Measurements from ENCODE around the gene NOSTRIN.

Gene NOSTRIN

DNA sequence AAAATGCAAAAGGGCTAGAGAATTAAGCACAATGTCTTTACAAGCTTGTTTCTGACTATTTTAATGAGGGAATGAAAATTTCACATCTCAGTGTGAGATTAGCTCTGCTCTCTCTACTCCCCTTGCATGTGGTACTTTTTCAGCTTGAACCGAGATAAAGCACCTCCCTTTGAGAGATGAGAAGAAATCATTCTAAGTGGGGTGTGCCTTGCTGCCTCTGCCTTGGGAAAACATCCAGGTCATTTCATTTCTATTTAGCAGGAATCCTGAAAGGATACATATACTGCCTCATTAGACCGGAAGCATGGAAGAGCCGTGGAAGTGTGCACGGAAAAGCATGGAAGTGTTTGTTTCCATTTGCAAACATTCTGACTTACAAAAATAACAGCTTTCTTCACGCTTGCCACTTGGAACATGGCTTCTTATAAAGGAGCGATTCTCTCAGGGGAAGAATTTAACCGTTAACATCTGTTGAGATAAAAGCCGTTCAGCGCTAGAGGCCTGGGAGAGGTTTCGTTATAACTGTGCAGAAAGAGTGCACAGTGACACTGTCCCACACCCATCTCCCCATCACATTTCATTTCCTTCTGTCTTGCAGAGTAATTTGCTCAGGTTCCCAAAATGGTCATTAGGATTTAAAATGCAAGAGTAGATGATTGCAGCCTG lies 16.7 kb downstream of the NOSTRIN start:
- no peak for DNase-seq (ENCODE audit: low spot score)
- peaks cover 9% of the 10 kb centered on the region for H3K27me3 Mint-ChIP-seq (ENCODE audit: low read depth)
- H3K4me1 Mint-ChIP-seq (ENCODE audit: low read depth): no peaks in the 10 kb centered on the region
- no peak overlapping the region for H3K27ac Mint-ChIP-seq
- no peaks in the 10 kb centered on the region for H3K36me3 Mint-ChIP-seq (ENCODE audit: low read depth)
- H3K4me3 Mint-ChIP-seq: no peak overlapping the region
- no peaks in the 10 kb centered on the region for H3K9me3 Mint-ChIP-seq

DNA sequence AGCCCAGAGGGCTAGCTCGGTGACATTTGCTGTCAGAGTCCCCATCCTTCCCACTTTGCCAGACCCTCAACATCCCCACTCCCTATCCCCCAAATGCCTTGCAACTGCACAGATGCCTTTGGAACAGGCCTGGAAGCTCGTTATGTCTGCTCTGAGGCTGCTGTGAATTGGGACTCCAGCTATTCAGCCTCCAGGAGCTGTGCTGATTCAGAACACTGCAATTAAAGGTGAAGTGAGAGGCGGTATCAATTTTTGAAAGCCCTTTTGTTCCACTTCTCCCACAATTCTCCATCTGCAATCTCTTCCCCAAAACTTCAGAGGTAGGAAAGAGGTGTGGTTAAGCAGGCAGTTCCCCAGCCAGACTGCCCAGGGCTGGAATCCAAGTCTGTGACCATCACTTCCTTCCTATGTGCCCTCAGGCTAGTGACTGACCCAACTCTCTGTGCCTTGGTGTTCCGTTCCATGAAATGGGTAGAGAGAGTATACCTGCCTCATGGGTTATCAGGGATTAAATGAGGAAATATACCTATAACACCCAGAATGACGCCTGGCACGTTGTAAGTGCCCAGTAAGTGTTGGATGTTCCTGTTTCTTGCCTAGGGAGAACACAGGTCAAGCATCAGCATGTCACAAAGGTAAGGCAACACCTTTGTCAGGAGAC lies 17.5 kb downstream of the NOSTRIN start:
- H3K27me3 Mint-ChIP-seq (ENCODE audit: low read depth): peaks cover 7% of the 10 kb centered on the region
- H3K9me3 Mint-ChIP-seq: no peaks in the 10 kb centered on the region
- DNase-seq (ENCODE audit: low spot score): no peak
- no peak overlapping the region for H3K27ac Mint-ChIP-seq
- H3K4me1 Mint-ChIP-seq (ENCODE audit: low read depth): no peaks in the 10 kb centered on the region
- H3K36me3 Mint-ChIP-seq (ENCODE audit: low read depth): no peaks in the 10 kb centered on the region
- H3K4me3 Mint-ChIP-seq: no peak overlapping the region

DNA sequence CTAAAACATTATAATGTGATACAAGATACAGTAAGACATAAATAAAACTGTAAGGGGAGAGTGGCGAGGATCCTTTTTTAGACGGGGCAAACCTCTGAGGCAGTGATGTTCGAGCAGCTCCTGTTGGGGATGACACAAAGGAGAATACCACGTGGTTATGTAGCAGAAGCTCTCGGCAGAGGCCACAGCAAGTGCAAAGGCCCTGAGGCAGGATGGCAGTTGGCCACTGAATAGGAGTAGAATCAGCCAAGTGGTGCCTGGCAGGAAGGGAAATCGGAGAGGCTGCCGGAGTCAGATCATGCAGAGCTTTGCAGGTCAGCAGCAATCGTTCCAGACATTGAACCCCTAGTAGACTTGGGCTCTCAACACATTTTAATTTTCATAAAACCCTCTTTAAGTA lies 19.1 kb downstream of the NOSTRIN start:
- Mint-ChIP-seq H3K27ac (no peak overlapping the region), H3K9me3 (no peaks in the 10 kb centered on the region), H3K27me3 (ENCODE audit: low read depth) (peaks cover 3% of the 10 kb centered on the region), H3K4me1 (ENCODE audit: low read depth) (no peaks in the 10 kb centered on the region), H3K36me3 (ENCODE audit: low read depth) (no peaks in the 10 kb centered on the region), H3K4me3 (no peak overlapping the region)
- DNase-seq (ENCODE audit: low spot score): no peak

DNA sequence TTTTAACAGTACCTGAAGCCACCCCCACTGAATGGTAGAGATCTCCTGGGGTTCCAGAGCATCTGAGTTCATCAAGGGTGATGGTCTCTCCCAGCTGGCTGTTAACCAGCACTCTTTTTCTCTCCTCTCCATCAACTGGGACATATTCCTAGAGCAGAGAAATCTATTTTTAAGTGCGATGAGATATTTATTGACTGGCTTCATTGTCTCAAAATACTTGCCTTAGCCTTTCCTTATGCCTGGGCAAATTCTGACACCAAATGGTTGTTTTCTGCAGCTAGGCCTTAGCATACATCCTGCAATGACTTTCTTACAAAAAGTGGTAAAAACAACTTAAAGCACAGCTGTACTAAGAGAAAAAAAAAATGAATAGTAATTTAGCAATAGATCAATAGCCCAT lies 19.6 kb downstream of the NOSTRIN start:
- no peaks in the 10 kb centered on the region for H3K36me3 Mint-ChIP-seq (ENCODE audit: low read depth)
- peaks cover 2% of the 10 kb centered on the region for H3K27me3 Mint-ChIP-seq (ENCODE audit: low read depth)
- no peaks in the 10 kb centered on the region for H3K9me3 Mint-ChIP-seq
- H3K27ac Mint-ChIP-seq: no peak overlapping the region
- no peaks in the 10 kb centered on the region for H3K4me1 Mint-ChIP-seq (ENCODE audit: low read depth)
- DNase-seq (ENCODE audit: low spot score): no peak
- H3K4me3 Mint-ChIP-seq: no peak overlapping the region

DNA sequence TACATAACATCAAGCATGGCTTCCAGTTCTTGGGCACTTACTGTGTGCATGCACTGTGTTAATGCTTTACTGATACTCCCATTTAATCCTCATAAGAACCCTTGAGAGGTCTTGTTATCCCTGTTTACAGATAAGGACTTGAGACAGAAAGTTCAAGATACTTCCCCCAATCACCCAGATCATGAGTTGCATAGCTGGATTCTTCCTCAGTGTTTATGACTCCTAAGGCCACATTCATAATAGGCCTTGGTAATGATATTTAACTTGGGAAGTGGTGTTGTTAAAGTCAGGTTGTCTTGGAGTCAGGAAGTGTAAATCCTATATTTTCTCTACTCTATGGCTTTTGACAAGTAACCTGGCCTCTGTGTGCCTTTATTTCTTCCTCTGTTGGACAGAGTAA lies 22.7 kb downstream of the NOSTRIN start:
- no peaks in the 10 kb centered on the region for H3K4me1 Mint-ChIP-seq (ENCODE audit: low read depth)
- H3K36me3 Mint-ChIP-seq (ENCODE audit: low read depth): no peaks in the 10 kb centered on the region
- H3K4me3 Mint-ChIP-seq: no peak overlapping the region
- peaks cover 3% of the 10 kb centered on the region for H3K27me3 Mint-ChIP-seq (ENCODE audit: low read depth)
- H3K27ac Mint-ChIP-seq: no peak overlapping the region
- H3K9me3 Mint-ChIP-seq: no peaks in the 10 kb centered on the region
- DNase-seq (ENCODE audit: low spot score): no peak

DNA sequence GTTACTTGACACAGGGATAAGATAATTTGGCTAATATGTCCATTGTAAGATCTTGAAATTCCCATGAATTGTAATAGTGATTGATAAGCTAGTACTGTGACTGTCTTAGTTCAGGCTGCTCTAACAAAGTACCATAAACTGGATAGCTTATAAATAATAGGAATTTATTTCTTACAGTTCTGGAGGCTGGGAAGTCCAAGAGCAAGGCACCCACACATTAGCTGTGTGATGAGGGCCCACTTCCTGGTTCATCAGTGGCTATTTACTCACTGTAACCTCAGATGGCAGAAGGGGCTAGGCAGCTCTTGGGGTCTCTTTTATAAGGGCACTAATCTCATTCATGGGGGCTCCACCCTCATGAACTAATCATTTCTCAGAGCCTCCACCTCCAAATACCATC lies 28.5 kb downstream of the NOSTRIN start:
- H3K36me3 Mint-ChIP-seq (ENCODE audit: low read depth): no peaks in the 10 kb centered on the region
- no peak overlapping the region for H3K4me3 Mint-ChIP-seq
- H3K4me1 Mint-ChIP-seq (ENCODE audit: low read depth): no peaks in the 10 kb centered on the region
- no peak overlapping the region for H3K27ac Mint-ChIP-seq
- H3K27me3 Mint-ChIP-seq (ENCODE audit: low read depth): peaks cover 3% of the 10 kb centered on the region
- no peak for DNase-seq (ENCODE audit: low spot score)
- no peaks in the 10 kb centered on the region for H3K9me3 Mint-ChIP-seq

DNA sequence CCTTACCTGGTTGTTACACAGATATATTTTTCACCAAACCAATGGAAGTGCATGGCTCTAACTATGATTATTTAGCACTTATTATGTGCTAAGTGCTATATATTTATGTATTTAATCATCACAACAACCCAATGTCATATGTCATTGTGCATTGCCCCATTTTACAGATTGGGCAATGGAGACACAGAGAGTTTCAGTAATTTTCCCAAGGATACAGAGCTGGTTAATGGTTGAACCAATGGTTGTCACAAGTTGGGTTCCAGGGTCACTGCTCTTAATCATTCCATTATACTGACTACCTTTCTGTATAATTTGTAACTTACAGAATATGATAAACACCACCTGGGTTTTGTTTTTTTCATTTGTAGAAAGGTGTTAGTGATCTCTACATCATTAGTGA lies 29.2 kb downstream of the NOSTRIN start:
- no peaks in the 10 kb centered on the region for H3K36me3 Mint-ChIP-seq (ENCODE audit: low read depth)
- no peaks in the 10 kb centered on the region for H3K4me1 Mint-ChIP-seq (ENCODE audit: low read depth)
- no peak overlapping the region for H3K4me3 Mint-ChIP-seq
- no peak overlapping the region for H3K27ac Mint-ChIP-seq
- H3K9me3 Mint-ChIP-seq: no peaks in the 10 kb centered on the region
- H3K27me3 Mint-ChIP-seq (ENCODE audit: low read depth): peaks cover 3% of the 10 kb centered on the region
- DNase-seq (ENCODE audit: low spot score): no peak

DNA sequence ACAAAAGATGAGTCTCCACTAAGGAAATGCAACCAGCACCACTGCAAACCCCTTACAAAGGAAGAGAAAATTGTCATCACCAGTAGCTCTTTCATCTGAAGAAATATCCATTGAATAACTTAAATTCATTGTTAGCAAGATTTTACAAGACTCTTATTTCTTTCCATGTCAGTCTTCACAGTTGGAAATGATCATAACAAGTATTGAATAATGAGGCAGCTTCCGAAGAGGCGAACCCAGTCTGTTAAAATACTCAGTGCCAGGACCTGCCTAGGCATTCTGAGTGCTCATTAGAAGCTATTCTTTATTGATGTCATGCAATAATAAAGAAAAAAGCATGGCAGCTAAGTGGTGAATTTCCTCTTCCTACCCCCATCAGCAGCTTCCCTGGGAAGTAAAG lies 33.5 kb downstream of the NOSTRIN start:
- no peaks in the 10 kb centered on the region for H3K27me3 Mint-ChIP-seq (ENCODE audit: low read depth)
- no peak overlapping the region for H3K4me3 Mint-ChIP-seq
- DNase-seq (ENCODE audit: low spot score): no peak
- H3K9me3 Mint-ChIP-seq: no peaks in the 10 kb centered on the region
- H3K4me1 Mint-ChIP-seq (ENCODE audit: low read depth): no peaks in the 10 kb centered on the region
- no peak overlapping the region for H3K27ac Mint-ChIP-seq
- no peaks in the 10 kb centered on the region for H3K36me3 Mint-ChIP-seq (ENCODE audit: low read depth)

DNA sequence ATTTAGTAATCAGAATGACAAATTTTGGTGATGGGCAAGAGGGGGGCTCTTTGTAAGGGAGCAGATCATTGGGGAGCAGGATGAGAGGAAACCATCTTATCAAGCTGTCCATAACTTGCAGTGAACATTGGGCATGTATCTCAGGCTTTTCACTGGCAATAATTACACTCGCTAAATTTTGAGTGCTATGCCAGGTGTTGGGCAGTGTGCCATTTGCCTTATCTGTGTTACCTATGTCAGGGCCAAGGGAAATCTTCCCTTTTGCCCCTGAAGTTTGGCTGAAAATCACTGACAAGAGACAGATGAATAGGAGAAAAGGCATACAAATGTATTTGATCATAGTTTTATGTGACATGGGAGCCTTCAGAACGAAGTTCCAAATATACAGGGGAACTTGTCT lies 39.0 kb downstream of the NOSTRIN start:
- no peak overlapping the region for H3K4me3 Mint-ChIP-seq
- H3K27me3 Mint-ChIP-seq (ENCODE audit: low read depth): no peaks in the 10 kb centered on the region
- no peak overlapping the region for H3K27ac Mint-ChIP-seq
- peaks cover 9% of the 10 kb centered on the region for H3K4me1 Mint-ChIP-seq (ENCODE audit: low read depth)
- H3K36me3 Mint-ChIP-seq (ENCODE audit: low read depth): no peaks in the 10 kb centered on the region
- no peak for DNase-seq (ENCODE audit: low spot score)
- no peaks in the 10 kb centered on the region for H3K9me3 Mint-ChIP-seq

DNA sequence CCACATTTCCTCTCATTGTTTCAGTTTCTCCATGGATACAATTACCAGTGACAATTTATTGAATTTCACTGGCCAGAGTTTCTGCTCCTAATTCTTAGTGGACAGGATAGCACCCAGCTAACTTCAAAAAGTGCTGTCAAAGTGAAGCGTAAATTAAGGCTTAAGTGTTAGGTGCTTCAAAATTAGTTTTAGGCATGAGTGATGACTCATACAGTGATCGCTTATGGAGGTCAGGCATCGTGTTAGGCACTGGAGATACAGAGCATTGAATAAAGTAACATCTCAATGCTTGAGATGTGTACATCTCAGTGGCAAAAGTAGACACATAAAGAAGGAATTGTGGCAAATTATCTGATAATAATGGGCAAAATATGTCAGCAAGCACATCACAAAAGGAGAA lies 40.8 kb downstream of the NOSTRIN start:
- no peaks in the 10 kb centered on the region for H3K27me3 Mint-ChIP-seq (ENCODE audit: low read depth)

DNA sequence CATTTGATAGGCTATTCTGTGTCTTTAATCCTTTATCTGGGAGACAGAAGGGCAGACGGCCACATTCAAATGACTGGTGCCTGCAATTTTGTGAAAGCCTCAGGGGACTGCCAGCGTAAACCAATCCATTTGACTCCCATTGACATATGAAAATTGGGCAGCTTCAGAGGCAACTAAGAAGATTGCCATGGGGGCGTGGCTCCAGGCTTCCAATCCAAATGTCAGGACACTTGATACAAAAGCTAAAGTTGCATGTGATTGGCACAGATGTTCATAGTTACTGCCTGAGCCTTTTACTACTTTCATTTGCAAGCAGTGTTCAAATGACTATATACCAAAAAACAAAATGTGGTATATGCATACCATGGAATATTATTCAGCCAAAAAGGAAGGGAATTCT lies 45.8 kb downstream of the NOSTRIN start:
- Mint-ChIP-seq H3K27ac (no peak overlapping the region), H3K4me3 (no peak overlapping the region), H3K9me3 (no peaks in the 10 kb centered on the region), H3K4me1 (ENCODE audit: low read depth) (peaks cover 2% of the 10 kb centered on the region), H3K27me3 (ENCODE audit: low read depth) (no peaks in the 10 kb centered on the region), H3K36me3 (ENCODE audit: low read depth) (peaks cover 9% of the 10 kb centered on the region)
- DNase-seq (ENCODE audit: low spot score): no peak

More for the DNA sequence above, 40.8 kb downstream of the NOSTRIN start:
- DNase-seq (ENCODE audit: low spot score): no peak
- Mint-ChIP-seq H3K4me3 (no peak overlapping the region), H3K4me1 (ENCODE audit: low read depth) (peaks cover 9% of the 10 kb centered on the region), H3K9me3 (no peaks in the 10 kb centered on the region), H3K36me3 (ENCODE audit: low read depth) (no peaks in the 10 kb centered on the region), H3K27ac (no peak overlapping the region)

DNA sequence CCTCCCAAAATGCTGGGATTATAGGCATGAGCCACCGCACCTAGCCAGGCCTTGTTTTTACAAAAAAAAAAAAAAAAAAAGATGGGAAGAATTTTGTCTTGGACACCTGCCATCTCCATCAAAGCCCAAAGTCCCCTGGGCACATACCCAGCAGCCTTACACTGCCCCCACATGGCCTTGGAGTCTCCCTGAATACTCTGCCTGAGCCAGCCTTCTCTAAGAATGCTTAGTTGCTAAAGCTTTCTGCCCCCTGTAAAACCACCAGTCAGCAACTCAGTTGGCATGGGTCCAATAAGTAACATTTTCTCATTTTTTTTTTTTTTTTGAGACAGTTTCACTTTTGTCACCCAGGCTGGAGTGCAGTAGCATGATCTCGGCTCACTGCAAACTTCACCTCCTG lies 47.2 kb downstream of the NOSTRIN start:
- H3K4me1 Mint-ChIP-seq (ENCODE audit: low read depth): no peaks in the 10 kb centered on the region
- H3K27me3 Mint-ChIP-seq (ENCODE audit: low read depth): no peaks in the 10 kb centered on the region
- peaks cover 17% of the 10 kb centered on the region for H3K36me3 Mint-ChIP-seq (ENCODE audit: low read depth)
- no peak overlapping the region for H3K4me3 Mint-ChIP-seq
- H3K27ac Mint-ChIP-seq: no peak overlapping the region
- no peaks in the 10 kb centered on the region for H3K9me3 Mint-ChIP-seq
- DNase-seq (ENCODE audit: low spot score): no peak

DNA sequence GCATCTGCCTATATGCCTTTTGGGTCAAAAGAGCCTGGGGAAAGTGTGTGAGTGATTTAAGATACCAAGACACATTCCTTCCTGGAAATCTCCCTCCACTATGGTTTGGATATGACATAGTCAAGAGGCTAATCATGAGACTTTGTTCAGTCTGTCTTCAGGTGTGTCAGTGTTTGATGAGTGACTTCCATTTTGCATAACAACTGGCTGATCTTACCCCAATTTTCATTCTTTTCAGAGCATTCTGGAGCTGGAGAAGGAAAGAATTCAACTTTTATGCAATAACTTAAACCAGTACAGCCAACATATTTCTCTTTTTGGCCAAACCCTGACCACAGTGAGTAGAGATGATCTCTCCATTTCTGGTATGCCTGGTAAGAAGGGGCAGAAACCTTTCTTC lies 48.4 kb downstream of the NOSTRIN start:
- Mint-ChIP-seq H3K36me3 (ENCODE audit: low read depth) (peaks cover 25% of the 10 kb centered on the region), H3K27ac (no peak overlapping the region), H3K27me3 (ENCODE audit: low read depth) (no peaks in the 10 kb centered on the region), H3K9me3 (no peaks in the 10 kb centered on the region), H3K4me3 (no peak overlapping the region), H3K4me1 (ENCODE audit: low read depth) (no peaks in the 10 kb centered on the region)
- no peak for DNase-seq (ENCODE audit: low spot score)

DNA sequence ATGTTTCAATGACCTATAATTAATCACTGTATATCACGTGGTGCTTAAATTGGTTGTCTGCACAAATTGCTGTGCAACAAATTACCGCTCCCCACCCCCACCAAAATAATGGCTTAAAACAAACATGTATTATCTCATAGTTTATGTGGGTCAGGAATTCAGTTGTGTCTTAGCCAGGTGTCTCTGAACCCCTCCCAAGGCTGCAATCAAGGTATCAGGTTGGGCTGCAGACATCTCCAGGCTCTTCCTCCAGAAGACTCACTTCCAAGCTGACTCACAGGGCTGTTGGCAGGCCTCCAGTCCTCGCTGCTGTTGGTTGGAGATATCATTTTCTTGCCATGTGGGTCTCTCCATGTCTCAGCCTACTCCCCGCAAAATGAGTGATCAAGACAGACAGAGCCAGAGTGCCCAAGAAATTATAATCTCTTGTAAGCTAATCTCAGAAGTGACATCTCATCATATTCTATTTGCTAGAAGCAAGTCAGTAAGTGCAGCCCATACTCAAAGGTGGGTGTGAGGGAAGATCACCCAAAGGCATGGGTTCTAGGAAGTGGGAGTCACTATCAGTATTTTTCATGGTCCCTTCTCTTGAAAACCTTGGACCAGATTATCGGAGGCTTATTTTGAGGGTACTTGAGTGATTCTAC lies 49.4 kb downstream of the NOSTRIN start:
- Mint-ChIP-seq H3K9me3 (no peaks in the 10 kb centered on the region), H3K4me1 (ENCODE audit: low read depth) (no peaks in the 10 kb centered on the region), H3K27me3 (ENCODE audit: low read depth) (no peaks in the 10 kb centered on the region), H3K36me3 (ENCODE audit: low read depth) (peaks cover 30% of the 10 kb centered on the region), H3K27ac (no peak overlapping the region), H3K4me3 (no peak overlapping the region)
- DNase-seq (ENCODE audit: low spot score): no peak
